HG03097 (cell line): ENCODE results near the gene ALKBH5.
A peak's percentile ranks its signal among the peaks of the same experiment; 100 is the strongest.

ENCODE experiments used
- ATAC-seq: cut with Tn5 transposase; IDR thresholded peaks from one replicate; pipeline ENCODE4 v1.9.1; 2021; ENCODE audit not compliant: unreplicated experiment, low FRiP score

ALKBH5 gene

GRCh38 chr17:18157354-18157985 lies 26.2 kb upstream of the ALKBH5 start:
- no peak for ATAC-seq

- ATAC-seq: no peak
These were observed 25.5 kb upstream of the ALKBH5 start for GRCh38 chr17:18158022-18158600.

- no peak for ATAC-seq
These were observed 24.0 kb upstream of the ALKBH5 start for GRCh38 chr17:18159551-18160120.

GRCh38 chr17:18160128-18160856 lies 23.3 kb upstream of the ALKBH5 start:
- no peak for ATAC-seq

GRCh38 chr17:18161207-18162145 lies 22.2 kb upstream of the ALKBH5 start:
- no peak for ATAC-seq

GRCh38 chr17:18163547-18163946 lies 20.1 kb upstream of the ALKBH5 start:
- ATAC-seq: no peak

- no peak for ATAC-seq
These were observed 16.7 kb upstream of the ALKBH5 start for GRCh38 chr17:18166894-18167293.

GRCh38 chr17:18167421-18167820 lies 16.2 kb upstream of the ALKBH5 start:
- ATAC-seq: no peak

GRCh38 chr17:18172531-18173278 lies 10.9 kb upstream of the ALKBH5 start:
- no peak for ATAC-seq

- ATAC-seq: no peak
These were observed 9.9 kb upstream of the ALKBH5 start for GRCh38 chr17:18173740-18174139.

- no peak for ATAC-seq
These were observed 7.5 kb upstream of the ALKBH5 start for GRCh38 chr17:18176176-18176575.

- no peak for ATAC-seq
These were observed 6.5 kb upstream of the ALKBH5 start for GRCh38 chr17:18177133-18177532.

- ATAC-seq: no peak
These were observed 5.9 kb upstream of the ALKBH5 start for GRCh38 chr17:18177722-18178121.

GRCh38 chr17:18179196-18179595 lies 4.4 kb upstream of the ALKBH5 start:
- ATAC-seq: no peak

GRCh38 chr17:18179804-18180203 lies 3.8 kb upstream of the ALKBH5 start:
- no peak for ATAC-seq

- no peak for ATAC-seq
These were observed 2.3 kb upstream of the ALKBH5 start for GRCh38 chr17:18181358-18181757.

- no peak for ATAC-seq
These were observed 1.3 kb upstream of the ALKBH5 start for GRCh38 chr17:18182110-18182977.

- ATAC-seq: peak; percentile 28
These were observed 672 bp upstream of the ALKBH5 start for GRCh38 chr17:18182978-18183333.
